HepG2 (cell line): ENCODE results near the gene MLLT10. TPM values are rescaled to one million over a fixed set of nuclear protein-coding genes. Genes with fewer than 3 reads are reported as not detected.

Source experiments
- DDIT3 ChIP-seq: sonication (generic); formaldehyde crosslinking; IDR thresholded peaks from 2 replicates; pipeline ENCODE4 v1.4.0; 2020; ENCODE audit warnings: mild to moderate bottlenecking, missing genetic modification reagents
- EED ChIP-seq: sonication (generic); formaldehyde crosslinking; IDR thresholded peaks from 2 replicates; pipeline ENCODE4 v1.5.0; 2020; ENCODE audit warnings: mild to moderate bottlenecking, missing genetic modification reagents
- EHMT2 ChIP-seq: fragments of 200-600 bp; sonication (generic); IDR thresholded peaks from 2 replicates; pipeline ENCODE4 v1.7.0; 2017; ENCODE audit warnings: antibody characterized with exemption, low read depth, low read length, borderline replicate concordance
- HMGA1 ChIP-seq: sonication (generic); formaldehyde crosslinking; conservative IDR thresholded peaks from 2 replicates; pipeline ENCODE4 v1.4.0; 2020; ENCODE audit warnings: missing genetic modification reagents
- IKZF5 ChIP-seq: IDR thresholded peaks from 2 replicates; pipeline ENCODE4 v1.6.1; 2018; ENCODE audit warnings: missing genetic modification reagents, mild to moderate bottlenecking, missing compliant biosample characterization
- IRF1 ChIP-seq: sonication (generic); formaldehyde crosslinking; IDR thresholded peaks from 2 replicates; pipeline ENCODE4 v1.4.0; 2020; ENCODE audit warnings: low read depth, mild to moderate bottlenecking, missing genetic modification reagents
- KDM2A ChIP-seq: sonication (generic); formaldehyde crosslinking; IDR thresholded peaks from 2 replicates; pipeline ENCODE4 v1.4.0; 2020; ENCODE audit warnings: low read depth, missing genetic modification reagents, borderline replicate concordance
- KLF15 ChIP-seq: sonication (generic); formaldehyde crosslinking; IDR thresholded peaks from 2 replicates; pipeline ENCODE4 v1.8.1; 2023; ENCODE audit warnings: borderline replicate concordance, mild to moderate bottlenecking, inconsistent platforms, missing genetic modification reagents, mixed read lengths
- TGIF2 ChIP-seq: IDR thresholded peaks from 2 replicates; pipeline ENCODE4 v1.6.1; 2016; ENCODE audit warnings: control low read depth, missing compliant biosample characterization
- ZBTB42 ChIP-seq: sonication (generic); formaldehyde crosslinking; IDR thresholded peaks from 2 replicates; pipeline ENCODE4 v1.5.0; 2020; ENCODE audit warnings: mild to moderate bottlenecking, missing genetic modification reagents
- ZNF138 ChIP-seq: sonication (generic); formaldehyde crosslinking; IDR thresholded peaks from 2 replicates; pipeline ENCODE4 v1.5.0; 2020; ENCODE audit warnings: mild to moderate bottlenecking, low read depth, missing genetic modification reagents
- ZNF264 ChIP-seq: sonication (generic); formaldehyde crosslinking; IDR thresholded peaks from 2 replicates; pipeline ENCODE4 v1.4.0; 2020; ENCODE audit warnings: missing genetic modification reagents
- ZNF446 ChIP-seq: sonication (generic); formaldehyde crosslinking; IDR thresholded peaks from 2 replicates; pipeline ENCODE4 v1.5.0; 2020; ENCODE audit warnings: mild to moderate bottlenecking, missing genetic modification reagents
- ZNF549 ChIP-seq: sonication (generic); formaldehyde crosslinking; IDR thresholded peaks from 2 replicates; pipeline ENCODE4 v1.5.0; 2020; ENCODE audit warnings: missing genetic modification reagents
- ZNF572 ChIP-seq: sonication (generic); formaldehyde crosslinking; IDR thresholded peaks from 2 replicates; pipeline ENCODE4 v1.5.1; 2020; ENCODE audit warnings: mild to moderate bottlenecking, missing genetic modification reagents
- ZSCAN31 ChIP-seq: sonication (generic); formaldehyde crosslinking; IDR thresholded peaks from 2 replicates; pipeline ENCODE4 v1.5.0; 2020; ENCODE audit warnings: low read depth, mild to moderate bottlenecking, missing genetic modification reagents
- polyA plus RNA-seq, 8 experiments: library from polyadenylated mRNA; depleted of rRNA in 3 of 8; stranded (reverse) in 7 of 8; unstranded in 1 of 8; fragments of >200 nt; fragmentation: Illumina TruSeq in 4 of 8; extraction: Trizol in 4 of 8; gene quantifications; 2 replicates each; pipeline versions ENCODE4 v1.2.1 to v1.2.3, GENCODE V29; 2011 to 2016; ENCODE audit warnings: low read depth in 4 of 8, missing spikeins in 1 of 8, mixed read lengths in 1 of 8; ENCODE audit not compliant: insufficient read depth in 1 of 8
- total RNA-seq, 5 experiments: library from RNA; depleted of rRNA; stranded (reverse); fragments of >200 nt; fragmentation: Illumina TruSeq; extraction: Trizol; gene quantifications; 2 replicates each; pipeline ENCODE4 v1.2.3, GENCODE V29; 2016; ENCODE audit warnings: low read depth in 1 of 5
- TF ChIP-seq, protein P1 (sequence below): sonication (generic); formaldehyde crosslinking; IDR thresholded peaks from 2 replicates; pipeline ENCODE4 v1.8.1; 2022; ENCODE audit warnings: low read depth, mild to moderate bottlenecking, missing genetic modification reagents
- TF ChIP-seq, protein P2 (sequence below): sonication (generic); formaldehyde crosslinking; conservative IDR thresholded peaks from 2 replicates; pipeline ENCODE4 v1.8.1; 2023; ENCODE audit warnings: missing genetic modification reagents
- TF ChIP-seq, protein P3 (sequence below), 2 experiments: fragments of 450-650 bp in 1 of 2; sonication (generic) in 1 of 2; formaldehyde crosslinking; IDR thresholded peaks; 2 replicates each; pipeline versions ENCODE4 v1.5.0 to v1.8.0; 2020 to 2022; ENCODE audit warnings: mild to moderate bottlenecking in 1 of 2, missing genetic modification reagents in 1 of 2

The MLLT10 gene
- total and polyA plus RNA-seq, 2 of the 13 experiments (the other 11 are each of a cell fraction or from before 2014, with no cell fraction given): 51.3 to 84.1 TPM

GRCh38 chr10:21496343-21497176 is 37.5 kb upstream of the MLLT10 start (continued):
- TF ChIP-seq ZNF549 (CRISPR knock-in tag): no peak
- no peak; the same call in 1 of the 2 replicates for TF ChIP-seq EED (CRISPR knock-in tag)
- no peak for TF ChIP-seq EHMT2
- peak; percentile 57; the same call in 1 of the 2 replicates for TF ChIP-seq ZNF446
- TF ChIP-seq, protein P1, sequence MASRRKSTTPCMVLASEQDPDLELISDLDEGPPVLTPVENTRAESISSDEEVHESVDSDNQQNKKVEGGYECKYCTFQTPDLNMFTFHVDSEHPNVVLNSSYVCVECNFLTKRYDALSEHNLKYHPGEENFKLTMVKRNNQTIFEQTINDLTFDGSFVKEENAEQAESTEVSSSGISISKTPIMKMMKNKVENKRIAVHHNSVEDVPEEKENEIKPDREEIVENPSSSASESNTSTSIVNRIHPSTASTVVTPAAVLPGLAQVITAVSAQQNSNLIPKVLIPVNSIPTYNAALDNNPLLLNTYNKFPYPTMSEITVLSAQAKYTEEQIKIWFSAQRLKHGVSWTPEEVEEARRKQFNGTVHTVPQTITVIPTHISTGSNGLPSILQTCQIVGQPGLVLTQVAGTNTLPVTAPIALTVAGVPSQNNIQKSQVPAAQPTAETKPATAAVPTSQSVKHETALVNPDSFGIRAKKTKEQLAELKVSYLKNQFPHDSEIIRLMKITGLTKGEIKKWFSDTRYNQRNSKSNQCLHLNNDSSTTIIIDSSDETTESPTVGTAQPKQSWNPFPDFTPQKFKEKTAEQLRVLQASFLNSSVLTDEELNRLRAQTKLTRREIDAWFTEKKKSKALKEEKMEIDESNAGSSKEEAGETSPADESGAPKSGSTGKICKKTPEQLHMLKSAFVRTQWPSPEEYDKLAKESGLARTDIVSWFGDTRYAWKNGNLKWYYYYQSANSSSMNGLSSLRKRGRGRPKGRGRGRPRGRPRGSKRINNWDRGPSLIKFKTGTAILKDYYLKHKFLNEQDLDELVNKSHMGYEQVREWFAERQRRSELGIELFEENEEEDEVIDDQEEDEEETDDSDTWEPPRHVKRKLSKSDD (CRISPR knock-in tag): no peak
- no peak for TF ChIP-seq IKZF5 (CRISPR knock-in tag)
- peak; percentile 23; the same call in 1 of the 2 replicates for TF ChIP-seq ZBTB42 (CRISPR knock-in tag)
- peak; percentile 70; the same call in 1 of the 2 replicates for TF ChIP-seq KDM2A (CRISPR knock-in tag)
- peak; percentile 79; the same call in 1 of the 2 replicates for TF ChIP-seq IRF1 (CRISPR knock-in tag)
- peak; percentile 25; the same call in 1 of the 2 replicates for TF ChIP-seq KLF15 (CRISPR knock-in tag)
- no peak for TF ChIP-seq HMGA1 (CRISPR knock-in tag)
- TF ChIP-seq ZNF572 (CRISPR knock-in tag): 0 out of 2 replicates have a peak, but pooled peaks have one; percentile 72
- TF ChIP-seq, protein P2, sequence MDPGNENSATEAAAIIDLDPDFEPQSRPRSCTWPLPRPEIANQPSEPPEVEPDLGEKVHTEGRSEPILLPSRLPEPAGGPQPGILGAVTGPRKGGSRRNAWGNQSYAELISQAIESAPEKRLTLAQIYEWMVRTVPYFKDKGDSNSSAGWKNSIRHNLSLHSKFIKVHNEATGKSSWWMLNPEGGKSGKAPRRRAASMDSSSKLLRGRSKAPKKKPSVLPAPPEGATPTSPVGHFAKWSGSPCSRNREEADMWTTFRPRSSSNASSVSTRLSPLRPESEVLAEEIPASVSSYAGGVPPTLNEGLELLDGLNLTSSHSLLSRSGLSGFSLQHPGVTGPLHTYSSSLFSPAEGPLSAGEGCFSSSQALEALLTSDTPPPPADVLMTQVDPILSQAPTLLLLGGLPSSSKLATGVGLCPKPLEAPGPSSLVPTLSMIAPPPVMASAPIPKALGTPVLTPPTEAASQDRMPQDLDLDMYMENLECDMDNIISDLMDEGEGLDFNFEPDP (CRISPR knock-in tag): no peak
- TF ChIP-seq DDIT3 (CRISPR knock-in tag): no peak
- TF ChIP-seq ZSCAN31 (CRISPR knock-in tag): no peak
- TF ChIP-seq, protein P3, sequence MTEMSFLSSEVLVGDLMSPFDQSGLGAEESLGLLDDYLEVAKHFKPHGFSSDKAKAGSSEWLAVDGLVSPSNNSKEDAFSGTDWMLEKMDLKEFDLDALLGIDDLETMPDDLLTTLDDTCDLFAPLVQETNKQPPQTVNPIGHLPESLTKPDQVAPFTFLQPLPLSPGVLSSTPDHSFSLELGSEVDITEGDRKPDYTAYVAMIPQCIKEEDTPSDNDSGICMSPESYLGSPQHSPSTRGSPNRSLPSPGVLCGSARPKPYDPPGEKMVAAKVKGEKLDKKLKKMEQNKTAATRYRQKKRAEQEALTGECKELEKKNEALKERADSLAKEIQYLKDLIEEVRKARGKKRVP (CRISPR knock-in tag; IDR thresholded peaks at IDR 0.05): peak in 1 of 2 experiments; percentile 36; a peak in 1 of 4 replicates
- no peak for TF ChIP-seq TGIF2 (CRISPR knock-in tag)
- TF ChIP-seq ZNF264: no peak; the same call in 1 of the 2 replicates
- no peak for TF ChIP-seq ZNF138
